Ascending aorta (tissue), 2 donors: Measurements from ENCODE around the gene CAB39L. TPM values are rescaled to one million over a fixed set of nuclear protein-coding genes. Genes with fewer than 3 reads are reported as not detected.

Experiments
- DNase-seq, 2 donors: peaks; one replicate each; pipeline ENCODE4 v3.0.0-alpha.2; 2019; ENCODE audit warnings: low spot score in 2 of 2
- H3K27ac ChIP-seq, 2 donors: fragments of 200-600 bp; sonication (generic); one replicate each; pipeline ENCODE4 v1.5.1; 2016 to 2017; ENCODE audit warnings: mild to moderate bottlenecking in 1 of 2
- H3K27me3 ChIP-seq: fragments of 200-600 bp; sonication (generic); one replicate; pipeline ENCODE4 v1.5.1; 2017
- H3K36me3 ChIP-seq, 2 donors: fragments of 200-600 bp; sonication (generic); one replicate each; pipeline ENCODE4 v1.5.1; 2016
- H3K4me1 ChIP-seq, 2 donors: fragments of 200-600 bp; sonication (generic); one replicate each; pipeline ENCODE4 v1.5.1; 2016 to 2017; ENCODE audit warnings: mild to moderate bottlenecking in 1 of 2
- H3K4me3 ChIP-seq, 2 donors: fragments of 200-600 bp; sonication (generic); one replicate each; pipeline ENCODE4 v1.5.1; 2016 to 2017; ENCODE audit warnings: mild to moderate bottlenecking in 1 of 2
- H3K9me3 ChIP-seq, 2 donors: fragments of 200-600 bp; sonication (generic); one replicate each; pipeline ENCODE4 v1.5.1; 2016
- intact Hi-C: fragments of 100-400 bp; cut with DNase I; formaldehyde crosslinking; loops from one replicate; pipeline ENCODE4 v1.15.1; 2023
- total RNA-seq: library from RNA; depleted of rRNA; stranded (reverse); fragments of >200 nt; gene quantifications from one replicate; pipeline ENCODE4 v1.1.0, GENCODE V29; 2016
- TF ChIP-seq, protein P1 (sequence below), 3 experiments: fragments of 200-600 bp in 2 of 3; fragments of 450-650 bp in 1 of 3; sonication (generic) in 2 of 3; IDR thresholded peaks; one replicate each; pipeline ENCODE4 v1.5.1; 2016 to 2019; ENCODE audit warnings: antibody characterized with exemption in 3 of 3, mild to moderate bottlenecking in 1 of 3, moderate library complexity in 1 of 3

CAB39L gene
- total RNA-seq, 1 donor from 2014 or later: 30.1 TPM

DNA sequence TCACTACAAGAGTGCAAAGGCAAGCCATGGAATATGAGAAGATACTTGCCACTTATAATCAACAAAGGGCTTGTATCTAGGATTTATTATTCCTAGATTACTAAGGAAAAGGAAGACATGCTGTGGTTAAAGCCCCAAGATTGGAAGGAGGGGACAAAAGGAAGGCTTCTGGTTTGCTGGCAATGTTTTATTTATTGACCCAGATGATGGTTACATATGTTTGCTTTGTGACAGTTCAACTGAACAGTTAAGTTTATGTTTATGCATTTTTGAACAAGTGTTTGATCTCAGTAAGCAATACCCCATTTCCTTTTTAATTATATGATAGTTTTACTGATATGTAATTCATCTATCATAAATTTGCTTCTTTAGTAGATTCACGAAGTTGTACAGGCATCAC lies 155.9 kb downstream of the CAB39L start:
- Histone ChIP-seq H3K36me3 (peaks cover 0 to 5% of the 10 kb centered on the region in 2 donors), H3K27ac (no peak overlapping the region), H3K4me3 (no peak overlapping the region), H3K4me1 (no peaks in the 10 kb centered on the region), H3K27me3 (no peaks in the 10 kb centered on the region), H3K9me3 (no peaks in the 10 kb centered on the region)
- TF ChIP-seq, protein P1, sequence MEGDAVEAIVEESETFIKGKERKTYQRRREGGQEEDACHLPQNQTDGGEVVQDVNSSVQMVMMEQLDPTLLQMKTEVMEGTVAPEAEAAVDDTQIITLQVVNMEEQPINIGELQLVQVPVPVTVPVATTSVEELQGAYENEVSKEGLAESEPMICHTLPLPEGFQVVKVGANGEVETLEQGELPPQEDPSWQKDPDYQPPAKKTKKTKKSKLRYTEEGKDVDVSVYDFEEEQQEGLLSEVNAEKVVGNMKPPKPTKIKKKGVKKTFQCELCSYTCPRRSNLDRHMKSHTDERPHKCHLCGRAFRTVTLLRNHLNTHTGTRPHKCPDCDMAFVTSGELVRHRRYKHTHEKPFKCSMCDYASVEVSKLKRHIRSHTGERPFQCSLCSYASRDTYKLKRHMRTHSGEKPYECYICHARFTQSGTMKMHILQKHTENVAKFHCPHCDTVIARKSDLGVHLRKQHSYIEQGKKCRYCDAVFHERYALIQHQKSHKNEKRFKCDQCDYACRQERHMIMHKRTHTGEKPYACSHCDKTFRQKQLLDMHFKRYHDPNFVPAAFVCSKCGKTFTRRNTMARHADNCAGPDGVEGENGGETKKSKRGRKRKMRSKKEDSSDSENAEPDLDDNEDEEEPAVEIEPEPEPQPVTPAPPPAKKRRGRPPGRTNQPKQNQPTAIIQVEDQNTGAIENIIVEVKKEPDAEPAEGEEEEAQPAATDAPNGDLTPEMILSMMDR (IDR thresholded peaks at IDR 0.05): no peak
- no peak for DNase-seq
- intact Hi-C loops: no loop called here

DNA sequence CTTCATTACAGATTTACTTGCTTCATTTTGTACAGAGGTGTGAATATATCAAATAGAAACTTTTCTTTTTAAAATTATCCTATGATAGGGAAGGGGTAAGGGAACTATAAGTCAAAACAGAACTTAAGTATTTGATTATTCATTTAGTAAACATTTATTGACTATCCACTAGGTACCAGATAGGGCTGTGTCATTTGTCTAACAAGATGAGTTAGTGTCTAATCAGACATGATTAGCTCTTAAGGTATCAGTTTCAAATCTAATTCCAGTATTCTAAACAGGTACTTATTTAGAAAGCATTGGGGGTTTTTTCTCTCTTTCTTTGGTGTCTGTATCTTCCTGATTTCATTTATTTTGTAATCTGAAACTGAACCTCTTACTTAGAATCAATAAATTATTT lies 164.0 kb downstream of the CAB39L start:
- H3K27ac ChIP-seq: no peak overlapping the region
- H3K27me3 ChIP-seq: no peaks in the 10 kb centered on the region
- DNase-seq: no peak
- H3K4me1 ChIP-seq: no peaks in the 10 kb centered on the region
- TF ChIP-seq, protein P1 (IDR thresholded peaks at IDR 0.05): no peak
- intact Hi-C loops: loop anchor here (5.0 kb wide), 1 partner anchor 683 kb away; no protein-coding TSS in a partner anchor
- H3K4me3 ChIP-seq: no peak overlapping the region
- H3K9me3 ChIP-seq: no peaks in the 10 kb centered on the region
- peaks cover 0 to 5% of the 10 kb centered on the region in 2 donors for H3K36me3 ChIP-seq

DNA sequence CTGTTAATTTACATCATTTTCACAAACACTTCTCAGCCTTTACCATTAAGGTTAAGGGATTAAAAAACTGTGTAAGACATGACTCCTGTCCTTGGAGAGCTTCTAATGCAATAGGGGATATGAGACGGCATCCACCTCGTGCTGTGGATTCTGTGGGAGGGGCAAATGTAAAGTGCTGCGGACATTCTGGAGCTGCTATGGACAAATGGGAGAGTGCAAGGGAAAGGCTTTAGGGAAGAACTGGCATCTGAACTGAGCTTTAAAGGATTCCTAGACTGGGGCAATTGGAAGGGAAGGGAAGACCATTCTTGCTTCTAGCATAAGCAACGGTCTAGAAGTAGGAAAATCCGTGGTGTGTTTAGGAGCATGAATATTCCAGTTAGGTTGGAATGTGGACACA lies 164.8 kb downstream of the CAB39L start:
- no peak overlapping the region for H3K4me3 ChIP-seq
- intact Hi-C loops: no loop called here
- no peaks in the 10 kb centered on the region for H3K27me3 ChIP-seq
- DNase-seq: no peak
- no peaks in the 10 kb centered on the region for H3K9me3 ChIP-seq
- H3K36me3 ChIP-seq: peaks cover 0 to 5% of the 10 kb centered on the region in 2 donors
- H3K4me1 ChIP-seq: no peaks in the 10 kb centered on the region
- H3K27ac ChIP-seq: no peak overlapping the region
- TF ChIP-seq, protein P1 (IDR thresholded peaks at IDR 0.05): no peak

DNA sequence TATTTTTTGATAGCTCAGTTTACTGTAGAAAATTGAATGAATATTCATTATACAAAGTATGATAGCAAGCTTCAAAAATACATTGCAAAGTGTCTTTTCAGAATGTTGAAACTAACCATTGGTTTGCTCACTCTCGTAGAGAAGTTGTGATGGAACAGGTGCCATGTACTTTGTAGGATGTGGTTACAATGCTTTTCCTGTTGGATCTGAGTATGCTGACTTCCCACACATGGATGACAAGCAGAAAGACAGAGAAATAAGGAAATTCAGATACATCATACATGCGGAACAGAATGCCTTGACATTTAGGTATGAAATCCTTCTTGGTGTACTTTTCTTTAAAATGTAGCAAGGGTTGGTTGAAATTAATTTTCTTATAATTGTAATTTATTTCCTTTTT lies 165.7 kb downstream of the CAB39L start:
- intact Hi-C loops: no loop called here
- Histone ChIP-seq H3K9me3 (no peaks in the 10 kb centered on the region), H3K27ac (no peak overlapping the region), H3K4me3 (no peak overlapping the region), H3K27me3 (no peaks in the 10 kb centered on the region), H3K36me3 (peaks cover 0 to 5% of the 10 kb centered on the region in 2 donors), H3K4me1 (no peaks in the 10 kb centered on the region)
- DNase-seq: no peak
- TF ChIP-seq, protein P1 (IDR thresholded peaks at IDR 0.05): no peak

DNA sequence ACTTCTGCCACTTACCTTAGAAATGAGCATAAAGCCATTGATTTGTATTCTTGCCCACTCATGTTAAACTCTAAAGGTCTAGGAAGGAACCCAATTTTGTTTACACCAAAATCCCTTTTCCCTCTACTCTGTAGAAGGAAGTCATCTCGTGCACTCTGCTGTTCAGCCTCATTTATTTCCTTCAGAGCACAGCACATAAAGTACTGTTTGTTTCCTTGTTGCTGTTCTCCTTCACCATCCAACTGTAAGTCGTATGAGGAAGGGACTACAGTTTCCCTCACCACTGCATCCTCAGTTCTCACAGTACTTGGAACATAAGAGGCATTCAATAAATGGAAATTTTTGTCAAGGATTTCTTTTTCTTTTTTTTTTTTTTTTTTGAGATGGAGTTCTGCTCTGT lies 171.6 kb downstream of the CAB39L start:
- intact Hi-C loops: no loop called here
- TF ChIP-seq, protein P1 (IDR thresholded peaks at IDR 0.05): no peak
- Histone ChIP-seq H3K36me3 (peaks cover 0 to 8% of the 10 kb centered on the region in 2 donors), H3K27ac (no peak overlapping the region), H3K4me1 (no peaks in the 10 kb centered on the region), H3K27me3 (no peaks in the 10 kb centered on the region), H3K9me3 (no peaks in the 10 kb centered on the region), H3K4me3 (no peak overlapping the region)
- no peak for DNase-seq

DNA sequence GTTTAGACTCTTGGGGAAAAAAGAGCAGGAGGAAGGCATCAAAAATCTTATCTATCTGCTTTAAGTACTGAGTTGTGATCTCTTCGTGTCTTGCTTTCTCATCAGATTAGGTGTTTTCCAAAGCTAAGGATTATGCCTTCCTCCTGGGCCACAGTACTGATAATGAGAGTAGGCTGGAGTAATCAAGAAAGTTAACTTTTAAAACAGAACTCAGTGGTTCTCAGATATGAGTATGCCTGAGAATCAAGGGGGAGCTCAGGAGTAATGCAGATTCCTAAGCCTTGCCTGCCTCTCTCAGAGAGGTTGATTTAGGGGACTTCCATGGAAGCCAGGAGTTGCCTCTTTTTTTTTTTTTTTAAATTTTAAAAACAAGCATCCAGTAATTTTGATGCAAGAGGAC lies 172.6 kb downstream of the CAB39L start:
- H3K4me3 ChIP-seq: no peak overlapping the region
- no peaks in the 10 kb centered on the region for H3K27me3 ChIP-seq
- no peaks in the 10 kb centered on the region for H3K9me3 ChIP-seq
- peaks cover 0 to 8% of the 10 kb centered on the region in 2 donors for H3K36me3 ChIP-seq
- no peak for DNase-seq
- H3K4me1 ChIP-seq: no peaks in the 10 kb centered on the region
- no peak overlapping the region for H3K27ac ChIP-seq
- intact Hi-C loops: no loop called here
- TF ChIP-seq, protein P1 (IDR thresholded peaks at IDR 0.05): no peak
